ENCODE data around the gene ANO8. TPM values are rescaled to one million over a fixed set of nuclear protein-coding genes. Genes with fewer than 3 reads are reported as not detected.
"Not testable (repeated sequence)": the region's sequence is repeated elsewhere in the genome, so short reads cannot be mapped to it uniquely, and the experiment has no call there.

ANO8 gene
- total and polyA plus RNA-seq, 12 donors: 4.4 to 78.0 (median 27.9) TPM

GRCh38 chr19:17302391-17303166, 32.1 kb downstream of the ANO8 start:
- TF ChIP-seq CTCF (IDR thresholded peaks at IDR 0.05) (no peak), POLR2A (IDR thresholded peaks at IDR 0.05) (no peak)
- DNase-seq: peak in 3 of 7 donors; percentile 33 to 78 (median 53)
- 9 to 14% (median 12%) methylated on average over 20 to 29 of the region's 29 CpGs; no CpG with 5 or more reads in 1 of the 4 donors for WGBS, 4 donors
- peak overlapping the region; percentile 35 to 90 (median 70) for H3K4me3 ChIP-seq
- H3K27ac ChIP-seq: peak overlapping the region in 4 of 5 donors; percentile 64 to 95 (median 85)
- H3K27me3 ChIP-seq: no peaks in the 10 kb centered on the region
- no peaks in the 10 kb centered on the region for H3K9me3 ChIP-seq (replicated peaks in 1 of 3)
- intact Hi-C loops (cut with DNase I): loop anchor here in 1 of 2 donors (10.0 kb wide), 1 partner anchor 82 kb away; no protein-coding TSS in a partner anchor
- H3K4me1 ChIP-seq (replicated peaks in 1 of 2): peaks cover 33 to 47% of the 10 kb centered on the region in 2 donors
- no peaks in the 10 kb centered on the region for H3K36me3 ChIP-seq (replicated peaks in 1 of 2)

- DNase-seq: peak in 1 of 7 donors; percentile 30
- no peak overlapping the region for H3K4me3 ChIP-seq
- intact Hi-C loops (cut with DNase I): loop anchor here in 1 of 2 donors (10.0 kb wide), 1 partner anchor 84 kb away; no protein-coding TSS in a partner anchor
- no peak overlapping the region for H3K27ac ChIP-seq
- no peaks in the 10 kb centered on the region for H3K36me3 ChIP-seq (replicated peaks in 1 of 2)
- H3K4me1 ChIP-seq (replicated peaks in 1 of 2): peaks cover 22 to 34% of the 10 kb centered on the region in 2 donors
- no peak for TF ChIP-seq CTCF (IDR thresholded peaks at IDR 0.05)
- TF ChIP-seq POLR2A (IDR thresholded peaks at IDR 0.05): no peak
- no peaks in the 10 kb centered on the region for H3K9me3 ChIP-seq (replicated peaks in 1 of 3)
- 90 to 95% (median 94%) methylated on average over 16 to 51 of the region's 51 CpGs for WGBS, 4 donors
- no peaks in the 10 kb centered on the region for H3K27me3 ChIP-seq
These were observed 33.5 kb downstream of the ANO8 start for GRCh38 chr19:17300992-17301619.

- no peaks in the 10 kb centered on the region for H3K27me3 ChIP-seq
- no peak for DNase-seq
- H3K4me1 ChIP-seq (replicated peaks in 1 of 2): peaks cover 7 to 19% of the 10 kb centered on the region in 2 donors
- TF ChIP-seq POLR2A (IDR thresholded peaks at IDR 0.05) (no peak), CTCF (IDR thresholded peaks at IDR 0.05) (no peak)
- intact Hi-C loops (cut with DNase I): loop anchor here in 1 of 2 donors (10.0 kb wide), 1 partner anchor 88 kb away; no protein-coding TSS in a partner anchor
- no peaks in the 10 kb centered on the region for H3K9me3 ChIP-seq (replicated peaks in 1 of 3)
- H3K36me3 ChIP-seq (replicated peaks in 1 of 2): peaks cover 0 to 7% of the 10 kb centered on the region in 2 donors
- 88 to 93% (median 89%) methylated on average over 6 of the region's 6 CpGs for WGBS, 4 donors
- peak overlapping the region in 2 of 5 donors; percentile 34 to 79 for H3K27ac ChIP-seq
- no peak overlapping the region for H3K4me3 ChIP-seq
These were observed 37.7 kb downstream of the ANO8 start for GRCh38 chr19:17296976-17297375.

GRCh38 chr19:17296273-17296672, 38.4 kb downstream of the ANO8 start:
- Histone ChIP-seq H3K27ac (peak overlapping the region in 4 of 5 donors; percentile 24 to 79 (median 76)), H3K4me3 (no peak overlapping the region), H3K36me3 (replicated peaks in 1 of 2) (peaks cover 0 to 7% of the 10 kb centered on the region in 2 donors), H3K27me3 (no peaks in the 10 kb centered on the region), H3K4me1 (replicated peaks in 1 of 2) (peaks cover 7 to 20% of the 10 kb centered on the region in 2 donors), H3K9me3 (replicated peaks in 1 of 3) (no peaks in the 10 kb centered on the region)
- DNase-seq: peak in 5 of 7 donors; percentile 68 to 77 (median 73)
- intact Hi-C loops (cut with DNase I): loop anchor here in 1 of 2 donors (10.0 kb wide), 1 partner anchor 89 kb away; no protein-coding TSS in a partner anchor
- 35 to 56% (median 43%) methylated on average over 4 of the region's 4 CpGs for WGBS, 4 donors
- TF ChIP-seq CTCF (IDR thresholded peaks at IDR 0.05) (peak in 2 of 6 experiments; percentile 6 to 21), POLR2A (IDR thresholded peaks at IDR 0.05) (no peak)

- not testable (repeated sequence) for H3K27me3 ChIP-seq; H3K9me3 ChIP-seq (replicated peaks in 1 of 3); H3K36me3 ChIP-seq (replicated peaks in 1 of 2); H3K4me3 ChIP-seq
- intact Hi-C loops (cut with DNase I): loop anchor here in 1 of 2 donors (10.0 kb wide), 1 partner anchor 89 kb away; no protein-coding TSS in a partner anchor
- peak in 5 of 7 donors; percentile 45 to 72 (median 63) for DNase-seq
- peak overlapping the region in 4 of 5 donors; percentile 24 to 79 (median 76) for H3K27ac ChIP-seq
- WGBS, 4 donors: 48 to 66% (median 57%) methylated on average over 5 to 6 of the region's 6 CpGs
- peaks cover 7 to 20% of the 10 kb centered on the region in 2 donors for H3K4me1 ChIP-seq (replicated peaks in 1 of 2)
These were observed 39.1 kb downstream of the ANO8 start for GRCh38 chr19:17295551-17295950.

Measured in adrenal gland (tissue), 12 donors.